Measurements from ENCODE around the gene CAT. TPM values are rescaled to one million over a fixed set of nuclear protein-coding genes. Genes with fewer than 3 reads are reported as not detected.

Gene CAT
- total RNA-seq, 1 donor from 2014 or later, result not detected

DNA sequence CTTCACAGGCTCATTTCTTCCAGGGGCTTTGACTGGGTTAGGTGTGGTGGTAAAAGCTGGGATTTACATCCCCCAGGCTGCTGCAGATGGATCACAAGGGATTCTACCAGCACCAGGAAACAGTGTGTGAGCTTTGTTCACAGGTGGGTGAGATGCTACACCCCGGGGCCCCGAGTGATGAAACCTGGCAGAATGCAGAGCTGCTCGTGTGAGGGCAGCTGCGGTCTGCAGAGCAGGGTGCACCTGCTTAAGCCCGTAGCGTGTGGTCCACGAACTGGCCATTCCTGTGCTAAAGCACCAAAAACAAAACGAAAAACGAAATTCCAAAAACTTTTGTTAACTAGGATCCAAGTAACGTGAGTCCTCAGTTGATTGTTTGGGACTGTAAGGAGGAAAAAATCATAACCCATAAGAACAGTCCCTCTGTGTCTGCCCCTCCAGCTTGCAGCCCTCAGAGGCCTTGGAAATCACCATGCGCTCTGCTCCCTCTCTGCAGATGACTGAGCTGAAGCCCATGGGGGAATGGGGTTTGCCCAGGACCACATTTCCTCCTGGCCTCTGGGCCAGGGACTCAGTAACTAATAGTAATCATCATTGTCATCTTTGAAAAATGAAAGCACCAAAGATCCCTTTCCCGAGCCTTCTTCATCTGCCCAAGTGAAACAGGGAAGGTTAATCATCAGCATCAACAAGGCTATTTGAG, 50.3 kb downstream of the CAT start:
- DNase-seq (ENCODE audit: low spot score), result no peak
- Histone ChIP-seq H2AFZ (replicated peaks) (no peak overlapping the region), H3F3A (ENCODE audit: low read depth) (no peaks in the 10 kb centered on the region), H3K27ac (no peak overlapping the region), H3K4me1 (peaks cover 14% of the 10 kb centered on the region), H3K4me3 (no peak overlapping the region), H3K79me2 (ENCODE audit: low read depth) (no peaks in the 10 kb centered on the region), H3K27me3 (no peaks in the 10 kb centered on the region), H3K9me3 (ENCODE audit: low read depth) (no peaks in the 10 kb centered on the region), H3K36me3 (no peaks in the 10 kb centered on the region), H3K4me2 (no peak overlapping the region), H4K20me1 (ENCODE audit: low read depth) (no peaks in the 10 kb centered on the region), H3K9ac (no peak overlapping the region)
- Mint-ChIP-seq H3K27me3 (ENCODE audit: insufficient read depth, low read depth) (peaks cover 5% of the 10 kb centered on the region), H3K36me3 (no peaks in the 10 kb centered on the region), H3K4me3 (no peak overlapping the region), H3K4me1 (peaks cover 7% of the 10 kb centered on the region), H3K9me3 (no peaks in the 10 kb centered on the region), H3K27ac (no peak overlapping the region)
- TF ChIP-seq, protein P1, sequence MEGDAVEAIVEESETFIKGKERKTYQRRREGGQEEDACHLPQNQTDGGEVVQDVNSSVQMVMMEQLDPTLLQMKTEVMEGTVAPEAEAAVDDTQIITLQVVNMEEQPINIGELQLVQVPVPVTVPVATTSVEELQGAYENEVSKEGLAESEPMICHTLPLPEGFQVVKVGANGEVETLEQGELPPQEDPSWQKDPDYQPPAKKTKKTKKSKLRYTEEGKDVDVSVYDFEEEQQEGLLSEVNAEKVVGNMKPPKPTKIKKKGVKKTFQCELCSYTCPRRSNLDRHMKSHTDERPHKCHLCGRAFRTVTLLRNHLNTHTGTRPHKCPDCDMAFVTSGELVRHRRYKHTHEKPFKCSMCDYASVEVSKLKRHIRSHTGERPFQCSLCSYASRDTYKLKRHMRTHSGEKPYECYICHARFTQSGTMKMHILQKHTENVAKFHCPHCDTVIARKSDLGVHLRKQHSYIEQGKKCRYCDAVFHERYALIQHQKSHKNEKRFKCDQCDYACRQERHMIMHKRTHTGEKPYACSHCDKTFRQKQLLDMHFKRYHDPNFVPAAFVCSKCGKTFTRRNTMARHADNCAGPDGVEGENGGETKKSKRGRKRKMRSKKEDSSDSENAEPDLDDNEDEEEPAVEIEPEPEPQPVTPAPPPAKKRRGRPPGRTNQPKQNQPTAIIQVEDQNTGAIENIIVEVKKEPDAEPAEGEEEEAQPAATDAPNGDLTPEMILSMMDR (IDR thresholded peaks at IDR 0.05), result no peak
- no peak for TF ChIP-seq EZH2 (IDR thresholded peaks at IDR 0.05)
- TF ChIP-seq EZH2phosphoT487 (IDR thresholded peaks at IDR 0.05), result no peak

GRCh38 chr11:34490304-34490703, 51.6 kb downstream of the CAT start:
- Histone ChIP-seq H3K27ac (no peak overlapping the region), H3K36me3 (no peaks in the 10 kb centered on the region), H3K27me3 (no peaks in the 10 kb centered on the region), H3K9ac (no peak overlapping the region), H2AFZ (replicated peaks) (no peak overlapping the region), H3K79me2 (ENCODE audit: low read depth) (no peaks in the 10 kb centered on the region), H3K4me1 (peaks cover 14% of the 10 kb centered on the region), H4K20me1 (ENCODE audit: low read depth) (no peaks in the 10 kb centered on the region), H3K4me2 (peak overlapping the region; percentile 49), H3K4me3 (no peak overlapping the region), H3F3A (ENCODE audit: low read depth) (no peaks in the 10 kb centered on the region), H3K9me3 (ENCODE audit: low read depth) (no peaks in the 10 kb centered on the region)
- Mint-ChIP-seq H3K27ac (no peak overlapping the region), H3K4me3 (no peak overlapping the region), H3K27me3 (ENCODE audit: insufficient read depth, low read depth) (peaks cover 7% of the 10 kb centered on the region), H3K36me3 (no peaks in the 10 kb centered on the region), H3K4me1 (peaks cover 7% of the 10 kb centered on the region), H3K9me3 (no peaks in the 10 kb centered on the region)
- TF ChIP-seq, protein P1 (IDR thresholded peaks at IDR 0.05), result no peak
- TF ChIP-seq EZH2phosphoT487 (IDR thresholded peaks at IDR 0.05) (no peak), EZH2 (IDR thresholded peaks at IDR 0.05) (no peak)
- peak; percentile 77 for DNase-seq (ENCODE audit: low spot score)

DNA sequence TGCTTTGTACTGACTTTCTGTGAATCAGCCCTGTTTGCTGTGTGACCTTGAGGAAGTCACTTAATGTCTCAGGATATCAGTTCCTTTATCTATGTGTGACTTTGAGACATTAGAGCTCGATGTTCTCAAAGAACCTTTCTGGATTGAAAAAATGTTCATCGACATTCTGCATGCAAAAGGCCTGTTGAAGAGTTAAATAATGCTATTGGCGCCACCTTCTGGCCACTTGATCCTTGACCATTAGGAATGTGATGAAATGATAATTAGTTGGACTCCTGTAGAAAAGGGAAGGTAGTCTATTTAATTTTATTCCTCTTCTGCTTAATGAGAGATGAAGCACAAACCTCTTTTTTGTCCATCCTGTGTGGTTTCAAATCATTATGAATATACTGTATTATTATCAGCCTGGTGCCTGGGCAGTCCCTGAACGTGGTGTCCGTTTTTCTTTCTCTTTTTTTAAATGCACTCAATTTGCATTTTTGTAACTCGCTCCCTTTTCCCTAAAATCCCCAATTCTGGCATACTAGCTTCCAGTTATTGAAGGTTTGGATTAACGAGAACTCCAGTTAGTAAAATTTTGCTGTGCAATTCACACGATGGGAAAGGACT, 54.2 kb downstream of the CAT start:
- H3K4me1 Mint-ChIP-seq, result peaks cover 7% of the 10 kb centered on the region

More for the DNA sequence above, 54.2 kb downstream of the CAT start:
- Histone ChIP-seq H2AFZ (replicated peaks) (peak overlapping the region; percentile 58), H3K27ac (no peak overlapping the region), H3K4me3 (no peak overlapping the region), H4K20me1 (ENCODE audit: low read depth) (no peaks in the 10 kb centered on the region), H3K4me2 (no peak overlapping the region), H3F3A (ENCODE audit: low read depth) (no peaks in the 10 kb centered on the region), H3K79me2 (ENCODE audit: low read depth) (no peaks in the 10 kb centered on the region), H3K27me3 (no peaks in the 10 kb centered on the region), H3K4me1 (peaks cover 14% of the 10 kb centered on the region), H3K9me3 (ENCODE audit: low read depth) (no peaks in the 10 kb centered on the region), H3K9ac (no peak overlapping the region), H3K36me3 (no peaks in the 10 kb centered on the region)
- no peak overlapping the region for H3K4me3 Mint-ChIP-seq
- no peaks in the 10 kb centered on the region for H3K36me3 Mint-ChIP-seq
- peaks cover 4% of the 10 kb centered on the region for H3K27me3 Mint-ChIP-seq (ENCODE audit: insufficient read depth, low read depth)
- no peaks in the 10 kb centered on the region for H3K9me3 Mint-ChIP-seq
- no peak for TF ChIP-seq EZH2phosphoT487 (IDR thresholded peaks at IDR 0.05)
- no peak for TF ChIP-seq EZH2 (IDR thresholded peaks at IDR 0.05)
- TF ChIP-seq, protein P1 (IDR thresholded peaks at IDR 0.05), result peak; percentile 85
- DNase-seq (ENCODE audit: low spot score), result peak; percentile 79
- no peak overlapping the region for H3K27ac Mint-ChIP-seq

All from neural progenitor cell (in vitro differentiated cells).